GM12865 (cell line): ENCODE data around the gene PLXNA2.

Experiments
- DNase-seq: peaks from one replicate; pipeline ENCODE4 v3.0.0; 2010; ENCODE audit warnings: low read depth
- H3K4me3 ChIP-seq: 2 replicates; pipeline ENCODE4 v1.5.1; 2011; ENCODE audit warnings: mild to moderate bottlenecking, low read depth, low read length, control low read depth
- CTCF ChIP-seq: IDR thresholded peaks from 2 replicates; pipeline ENCODE4 v1.5.1; 2011; ENCODE audit warnings: low read length, control low read depth, low read depth, inconsistent platforms; ENCODE audit not compliant: insufficient read depth; ENCODE audit errors: missing control alignments

The PLXNA2 gene

DNA sequence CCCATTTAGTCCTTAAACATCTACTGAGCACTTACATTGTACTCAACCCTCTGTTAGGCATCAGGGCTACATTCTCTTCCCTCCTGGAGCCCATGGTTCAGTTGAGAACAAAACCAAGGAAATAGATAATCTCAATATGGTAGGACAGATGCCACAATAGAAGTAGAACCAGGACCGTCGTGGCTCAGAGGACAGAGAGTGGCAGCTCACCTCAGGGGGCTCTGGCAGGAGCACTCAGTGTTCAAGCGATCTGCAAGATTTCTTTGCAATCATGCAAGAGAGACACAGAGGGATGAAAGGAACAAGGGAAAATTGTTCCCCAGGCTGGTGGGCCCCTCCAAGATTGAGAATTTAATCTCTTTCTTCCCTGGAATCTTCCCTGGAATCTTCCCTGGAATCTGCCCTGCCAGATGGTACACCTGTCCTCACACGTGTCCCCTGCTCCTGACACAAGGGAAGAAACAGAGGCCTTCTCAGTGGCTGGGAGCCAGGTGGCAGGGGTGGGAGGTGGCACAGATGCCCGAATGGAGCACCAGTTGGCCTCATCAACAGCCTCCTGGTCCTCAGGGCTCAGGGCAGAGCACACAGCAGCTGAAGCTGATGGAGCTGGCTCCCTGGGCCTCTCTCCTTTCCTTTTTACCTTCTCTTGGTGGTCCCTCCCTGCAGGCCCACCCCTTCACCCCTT lies 135.4 kb downstream of the PLXNA2 start:
- TF ChIP-seq CTCF, result no peak
- no peak for DNase-seq
- H3K4me3 ChIP-seq, result no peak overlapping the region

DNA sequence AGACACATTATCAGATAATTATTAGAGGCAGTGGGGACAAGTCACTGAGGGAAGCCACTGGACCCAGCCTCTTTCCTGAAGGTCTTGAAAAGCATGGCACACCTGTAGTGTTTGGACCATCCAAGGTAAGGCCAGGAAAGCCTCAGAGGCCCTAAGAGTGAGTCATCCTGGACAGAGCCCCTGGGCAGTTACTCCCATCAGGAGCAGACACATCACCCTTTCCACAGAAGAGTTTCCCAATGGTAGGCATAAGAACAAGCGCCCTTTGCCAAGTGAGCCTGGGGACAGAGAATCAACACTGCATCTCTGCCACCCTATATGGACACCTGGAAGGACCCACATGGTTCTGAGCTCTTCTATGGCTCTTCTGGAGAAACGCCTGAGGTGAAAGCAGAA lies 136.0 kb downstream of the PLXNA2 start:
- no peak overlapping the region for H3K4me3 ChIP-seq
- DNase-seq, result no peak
- no peak for TF ChIP-seq CTCF

- no peak for TF ChIP-seq CTCF
- no peak for DNase-seq
These were observed 136.6 kb downstream of the PLXNA2 start for GRCh38 chr1:208107425-208108212.

GRCh38 chr1:208106218-208106617 lies 138.0 kb downstream of the PLXNA2 start:
- DNase-seq, result no peak
- no peak for TF ChIP-seq CTCF
- no peak overlapping the region for H3K4me3 ChIP-seq

More at GRCh38 chr1:208107425-208108212, 136.6 kb downstream of the PLXNA2 start:
- H3K4me3 ChIP-seq, result no peak overlapping the region

DNA sequence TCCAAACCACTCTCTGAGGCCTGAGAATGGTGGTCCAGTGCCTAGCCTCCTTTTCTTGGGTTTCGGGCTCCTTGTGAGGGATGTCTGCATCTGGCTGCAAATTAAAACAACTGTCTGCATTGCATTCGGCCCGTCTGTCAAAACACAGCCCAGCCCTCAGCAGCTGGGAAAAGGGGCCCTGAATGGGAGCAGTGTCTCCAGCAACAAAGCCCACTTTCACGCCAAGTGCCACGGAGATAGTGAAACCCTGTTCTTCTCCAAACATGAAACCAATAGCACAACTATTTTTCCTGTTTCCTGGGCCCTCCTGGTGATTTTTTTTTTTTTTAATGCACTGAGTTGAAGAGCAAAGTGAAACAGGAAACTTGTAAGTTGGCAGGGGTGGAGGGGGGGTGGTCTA lies 138.4 kb downstream of the PLXNA2 start:
- no peak for DNase-seq
- no peak for TF ChIP-seq CTCF
- H3K4me3 ChIP-seq, result no peak overlapping the region

DNA sequence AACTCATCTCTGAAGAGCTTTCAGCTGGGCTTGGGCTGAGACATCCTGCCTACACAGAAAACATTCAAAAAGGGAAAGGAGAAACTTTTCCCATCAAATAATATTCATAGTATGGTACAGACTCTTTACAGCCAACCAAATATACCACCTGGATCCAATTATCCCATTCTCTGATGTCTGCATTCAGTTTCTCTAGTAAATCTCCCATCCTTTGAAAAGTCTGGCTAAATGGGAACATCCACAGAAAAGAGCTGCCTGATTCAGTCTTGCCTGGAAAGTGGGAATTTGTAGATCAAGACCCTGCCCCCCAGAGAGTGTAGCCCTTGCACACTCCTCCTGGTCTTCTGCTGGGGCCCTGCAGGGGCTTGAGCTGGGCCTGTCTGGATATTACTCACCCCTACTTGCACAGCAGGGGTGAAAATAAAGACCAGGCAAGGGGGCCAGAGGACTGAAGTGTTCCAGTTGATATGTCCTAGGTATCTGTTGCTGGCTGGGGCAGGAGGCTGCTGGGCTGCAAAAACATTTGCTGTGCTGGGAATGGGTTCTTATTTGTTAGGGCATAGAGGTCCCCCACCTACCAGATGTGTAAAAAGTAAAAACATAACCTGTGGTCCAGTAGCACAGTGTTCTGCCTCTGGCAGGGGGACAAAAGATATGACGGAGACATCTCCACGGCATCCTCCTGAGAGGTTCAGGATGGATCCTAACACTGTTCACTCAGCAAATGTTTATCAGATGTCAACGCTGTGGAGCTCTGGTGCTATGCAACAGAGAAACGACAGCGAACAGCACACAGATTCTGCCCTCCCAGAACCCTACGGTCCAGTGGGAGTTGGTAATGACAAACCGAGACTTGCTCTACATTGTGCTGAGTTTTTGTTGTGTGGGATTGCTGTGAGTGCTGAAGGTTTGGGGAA lies 140.3 kb downstream of the PLXNA2 start:
- no peak for TF ChIP-seq CTCF
- DNase-seq, result no peak
- no peak overlapping the region for H3K4me3 ChIP-seq
